Adrenal gland (tissue), 12 donors: ENCODE measurements around the gene CRYGN. TPM values are rescaled to one million over a fixed set of nuclear protein-coding genes. Genes with fewer than 3 reads are reported as not detected.

Source experiments
- DNase-seq, 7 donors: peaks; one replicate each; pipeline ENCODE4 v3.0.0-alpha.2; 2019 to 2020
- H3K27ac ChIP-seq, 5 donors: fragments of 200-600 bp; sonication (generic) in 4 of 5; 1 replicate in 3 of 5; 2 replicates in 2 of 5; pipeline versions ENCODE4 v1.5.1 to v1.8.0; 2016 to 2020; ENCODE audit warnings: mild to moderate bottlenecking in 1 of 5
- H3K27me3 ChIP-seq: fragments of 200-600 bp; 2 replicates; pipeline ENCODE4 v1.8.0; 2021
- H3K36me3 ChIP-seq, 2 donors: fragments of 200-600 bp; replicated peaks in 1 of 2; 1 replicate in 1 of 2; 2 replicates in 1 of 2; pipeline versions ENCODE4 v1.5.1 to v1.8.0; 2018 to 2022
- H3K4me1 ChIP-seq, 2 donors: fragments of 200-600 bp; replicated peaks in 1 of 2; 1 replicate in 1 of 2; 2 replicates in 1 of 2; pipeline versions ENCODE4 v1.5.1 to v1.8.0; 2018 to 2021
- H3K4me3 ChIP-seq, 4 donors: fragments of 200-600 bp; sonication (generic) in 3 of 4; one replicate each; pipeline ENCODE4 v1.5.1; 2016 to 2018
- H3K9me3 ChIP-seq, 3 donors: fragments of 200-600 bp; sonication (generic) in 1 of 3; replicated peaks in 1 of 3; 1 replicate in 2 of 3; 2 replicates in 1 of 3; pipeline versions ENCODE4 v1.5.1 to v1.8.0; 2016 to 2021
- POLR2A ChIP-seq, 2 donors: fragments of 450-650 bp; IDR thresholded peaks; one replicate each; pipeline ENCODE4 v1.6.1; 2017; ENCODE audit warnings: antibody characterized with exemption in 2 of 2, mild to moderate bottlenecking in 2 of 2, moderate library complexity in 1 of 2
- WGBS, 4 donors: extraction: QIAGEN DNeasy Blood & Tissue Kit in 2 of 4; methylation state at CpG; one replicate each; pipeline versions ENCODE4 v1.1.5 to v1.1.7; 2013 to 2017; 5-methylcytosine and 5-hydroxymethylcytosine counted together
- intact Hi-C, 2 donors: fragments of 100-400 bp; cut with DNase I; formaldehyde crosslinking; loops; one replicate each; pipeline versions ENCODE4 v1.14.1 to v1.15.0; 2022 to 2023
- polyA plus RNA-seq, 3 donors: library from polyadenylated mRNA; stranded (reverse); fragments of 200-250 nt in 2 of 3; fragments of 350-450 nt in 1 of 3; fragmentation: Illumina TruSeq in 1 of 3; extraction: RNeasy Lipid Tissue Mini Kit (QIAGEN cat#74804) in 1 of 3; gene quantifications; one replicate each; pipeline ENCODE4 v1.2.3, GENCODE V29; 2013 to 2014
- total RNA-seq, 9 donors: library from RNA; depleted of rRNA in 4 of 9; stranded (reverse); fragments of >200 nt in 4 of 9; fragments of 120-200 nt in 1 of 9; fragmentation: NEBNext Ultra II Directional in 1 of 9; extraction: Animal tissue kit (Norgen Biotek cat#: 25700) in 1 of 9; gene quantifications; one replicate each; pipeline versions ENCODE4 v1.1.0 to v1.2.4, GENCODE V29; 2013 to 2023
- TF ChIP-seq, protein P1 (sequence below), 6 experiments: fragments of 450-650 bp in 4 of 6; fragments of 200-600 bp in 2 of 6; sonication (generic) in 1 of 6; IDR thresholded peaks; 1 replicate in 5 of 6; 2 replicates in 1 of 6; pipeline versions ENCODE4 v1.5.1 to v1.8.0; 2016 to 2021; ENCODE audit warnings: antibody characterized with exemption in 6 of 6, mild to moderate bottlenecking in 2 of 6, moderate library complexity in 1 of 6
- donor health status: healthy with polysubstance abuse.
- donor health status: Bipolar disorder and iron deficiency.
- donor health status: DM: yes; HTN: yes; CAD: no.
- donor health status: DM: no; HTN: no; CAD: no.
- donor health status: DM: no; HTN: no; CAD: no.
- donor health status: DM: yes; HTN: yes; CAD: no.

Gene CRYGN
- total and polyA plus RNA-seq, 12 donors: 0.11 to 0.88 (median 0.49) TPM; not detected in 6

DNA sequence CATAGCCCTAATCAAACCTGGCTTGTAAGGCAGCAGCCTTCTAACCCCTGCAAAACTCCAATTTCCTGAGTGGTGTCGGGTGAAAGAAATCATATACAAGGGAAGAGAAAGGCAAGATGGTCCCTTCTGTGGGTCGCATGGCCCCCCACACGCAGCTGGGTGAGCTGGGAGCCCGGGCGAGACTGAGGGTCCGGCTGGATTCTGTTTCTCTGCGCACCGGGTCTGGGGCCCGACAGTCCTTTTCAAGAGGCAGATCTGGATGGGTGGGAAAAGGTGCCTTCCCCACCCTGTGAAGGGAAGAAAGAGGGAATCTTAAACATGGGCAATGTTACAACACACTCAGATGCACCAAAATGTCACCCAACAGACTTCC, 48.6 kb downstream of the CRYGN start:
- TF ChIP-seq, protein P1, sequence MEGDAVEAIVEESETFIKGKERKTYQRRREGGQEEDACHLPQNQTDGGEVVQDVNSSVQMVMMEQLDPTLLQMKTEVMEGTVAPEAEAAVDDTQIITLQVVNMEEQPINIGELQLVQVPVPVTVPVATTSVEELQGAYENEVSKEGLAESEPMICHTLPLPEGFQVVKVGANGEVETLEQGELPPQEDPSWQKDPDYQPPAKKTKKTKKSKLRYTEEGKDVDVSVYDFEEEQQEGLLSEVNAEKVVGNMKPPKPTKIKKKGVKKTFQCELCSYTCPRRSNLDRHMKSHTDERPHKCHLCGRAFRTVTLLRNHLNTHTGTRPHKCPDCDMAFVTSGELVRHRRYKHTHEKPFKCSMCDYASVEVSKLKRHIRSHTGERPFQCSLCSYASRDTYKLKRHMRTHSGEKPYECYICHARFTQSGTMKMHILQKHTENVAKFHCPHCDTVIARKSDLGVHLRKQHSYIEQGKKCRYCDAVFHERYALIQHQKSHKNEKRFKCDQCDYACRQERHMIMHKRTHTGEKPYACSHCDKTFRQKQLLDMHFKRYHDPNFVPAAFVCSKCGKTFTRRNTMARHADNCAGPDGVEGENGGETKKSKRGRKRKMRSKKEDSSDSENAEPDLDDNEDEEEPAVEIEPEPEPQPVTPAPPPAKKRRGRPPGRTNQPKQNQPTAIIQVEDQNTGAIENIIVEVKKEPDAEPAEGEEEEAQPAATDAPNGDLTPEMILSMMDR (IDR thresholded peaks at IDR 0.05): no peak
- TF ChIP-seq POLR2A (IDR thresholded peaks at IDR 0.05): no peak
- Histone ChIP-seq H3K27ac (no peak overlapping the region), H3K9me3 (no peaks in the 10 kb centered on the region), H3K36me3 (no peaks in the 10 kb centered on the region), H3K4me1 (no peaks in the 10 kb centered on the region), H3K4me3 (no peak overlapping the region), H3K27me3 (no peaks in the 10 kb centered on the region)
- no peak for DNase-seq
- WGBS, 4 donors: 86 to 95% (median 89%) methylated on average over 9 of the region's 9 CpGs
- intact Hi-C loops: no loop called here

DNA sequence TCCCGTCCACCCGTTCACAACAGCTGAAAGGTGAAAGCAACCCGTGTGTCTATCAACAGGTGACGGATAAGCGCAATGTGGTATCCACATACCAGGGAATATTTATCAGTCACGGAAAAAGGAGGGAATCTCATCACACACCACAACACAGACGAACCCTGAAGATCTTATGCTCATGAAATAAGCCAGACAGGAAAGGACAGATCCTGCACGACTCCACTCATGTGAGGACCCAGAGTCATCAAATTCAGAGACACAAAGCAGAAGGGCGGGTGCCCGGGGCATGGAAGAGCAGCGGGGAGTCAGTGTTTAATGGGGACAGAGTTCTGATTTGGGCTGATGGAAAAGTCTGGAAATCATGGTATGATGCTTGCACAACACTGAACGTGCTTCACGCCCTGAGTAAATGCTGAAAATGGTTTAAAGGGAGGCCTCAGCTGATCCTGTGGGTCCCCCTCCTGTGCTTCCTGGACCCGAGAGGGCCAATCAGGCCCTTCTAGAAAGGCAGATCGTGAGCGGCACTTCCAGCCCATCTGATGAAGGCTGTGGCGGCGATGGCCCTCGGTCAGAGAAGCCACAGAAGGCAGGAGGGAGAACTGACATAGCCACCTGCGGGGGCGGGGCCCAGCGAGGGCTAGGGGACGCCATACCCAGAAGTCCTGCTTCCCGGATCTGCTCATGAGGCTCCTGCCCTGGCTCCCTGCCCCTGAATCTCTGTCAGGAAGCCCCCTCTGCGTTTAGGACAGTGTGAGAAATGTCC, 49.2 kb downstream of the CRYGN start:
- no peaks in the 10 kb centered on the region for H3K9me3 ChIP-seq
- H3K27ac ChIP-seq: no peak overlapping the region
- intact Hi-C loops: no loop called here
- H3K27me3 ChIP-seq: no peaks in the 10 kb centered on the region
- no peaks in the 10 kb centered on the region for H3K36me3 ChIP-seq
- no peak overlapping the region for H3K4me3 ChIP-seq
- no peaks in the 10 kb centered on the region for H3K4me1 ChIP-seq
- TF ChIP-seq, protein P1 (IDR thresholded peaks at IDR 0.05): no peak
- no peak for TF ChIP-seq POLR2A (IDR thresholded peaks at IDR 0.05)
- 72 to 86% (median 80%) methylated on average over 23 to 25 of the region's 25 CpGs for WGBS, 4 donors
- DNase-seq: no peak

DNA sequence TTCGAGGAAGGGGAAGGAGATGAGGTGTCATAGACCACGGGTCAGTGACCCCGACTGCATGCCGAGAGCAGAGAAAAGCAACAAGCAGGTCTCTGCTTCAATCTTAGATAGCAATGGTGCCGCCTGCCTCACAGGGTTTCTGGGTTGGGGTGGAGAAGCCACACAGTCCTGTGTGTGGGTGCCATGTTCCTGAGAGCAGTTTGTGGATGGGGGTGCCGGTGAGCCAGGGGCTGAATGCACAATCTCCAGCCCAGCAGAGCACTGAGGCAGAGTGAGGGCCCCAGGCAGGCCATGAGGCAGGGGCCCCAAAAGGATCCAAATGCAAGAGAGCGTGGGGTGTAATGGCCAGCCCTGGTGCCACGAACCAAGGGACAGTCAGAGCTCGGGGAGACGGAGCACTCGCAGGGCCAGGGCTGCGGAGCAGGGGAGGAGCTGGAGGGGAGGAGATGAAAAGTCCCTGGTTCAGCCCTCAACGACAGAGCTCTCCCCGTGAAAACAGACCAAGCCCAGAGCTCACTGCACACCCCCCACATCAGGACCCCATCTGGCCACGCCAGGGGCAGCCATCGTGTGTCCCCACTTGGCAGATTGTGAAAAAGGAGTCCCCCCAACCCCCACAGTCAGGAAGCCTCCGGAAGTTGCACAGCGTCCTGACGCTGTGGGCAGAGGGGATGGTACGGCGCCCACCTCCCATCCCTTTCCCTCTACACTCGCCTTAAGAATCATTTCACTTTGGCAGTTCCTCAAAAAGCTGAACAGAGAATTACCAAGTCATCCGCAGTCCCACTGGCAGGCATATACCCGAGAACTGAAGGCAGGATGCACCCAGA, 50.0 kb downstream of the CRYGN start:
- intact Hi-C loops: no loop called here
- DNase-seq: no peak
- TF ChIP-seq, protein P1 (IDR thresholded peaks at IDR 0.05): no peak
- no peak for TF ChIP-seq POLR2A (IDR thresholded peaks at IDR 0.05)
- no peaks in the 10 kb centered on the region for H3K4me1 ChIP-seq
- WGBS, 4 donors: 80 to 89% (median 81%) methylated on average over 21 to 24 of the region's 24 CpGs
- H3K27me3 ChIP-seq: no peaks in the 10 kb centered on the region
- H3K27ac ChIP-seq: no peak overlapping the region
- H3K9me3 ChIP-seq: no peaks in the 10 kb centered on the region
- no peaks in the 10 kb centered on the region for H3K36me3 ChIP-seq
- H3K4me3 ChIP-seq: no peak overlapping the region

- 82 to 94% (median 91%) methylated on average over 17 to 21 of the region's 21 CpGs for WGBS, 4 donors
- DNase-seq: no peak
- Histone ChIP-seq H3K27ac (no peak overlapping the region), H3K4me1 (no peaks in the 10 kb centered on the region), H3K36me3 (no peaks in the 10 kb centered on the region), H3K9me3 (no peaks in the 10 kb centered on the region), H3K4me3 (no peak overlapping the region), H3K27me3 (no peaks in the 10 kb centered on the region)
- TF ChIP-seq POLR2A (IDR thresholded peaks at IDR 0.05): no peak
- TF ChIP-seq, protein P1 (IDR thresholded peaks at IDR 0.05): no peak
- intact Hi-C loops: no loop called here
Observed at GRCh38 chr7:151389096-151389767, 50.7 kb downstream of the CRYGN start.
